Liver (tissue), 3 donors: ENCODE data around the gene CD200R1.

Experiments used
- EGR1 ChIP-seq, 2 donors: IDR thresholded peaks; 2 replicates each; pipeline ENCODE4 v1.6.1; 2016 to 2018; ENCODE audit warnings: antibody characterized with exemption in 2 of 2, low read depth in 2 of 2
- GABPA ChIP-seq, 2 donors: IDR thresholded peaks in 1 of 2; conservative IDR thresholded peaks in 1 of 2; 2 replicates each; pipeline ENCODE4 v1.6.1; 2016; ENCODE audit warnings: antibody characterized with exemption in 2 of 2, mild to moderate bottlenecking in 1 of 2, moderate library complexity in 1 of 2
- HNF4G ChIP-seq: IDR thresholded peaks from 2 replicates; pipeline ENCODE4 v1.6.1; 2016; ENCODE audit warnings: antibody characterized with exemption
- JUND ChIP-seq, 2 donors: IDR thresholded peaks; 2 replicates each; pipeline ENCODE4 v1.6.1; 2016; ENCODE audit warnings: antibody characterized with exemption in 2 of 2
- REST ChIP-seq: IDR thresholded peaks from 2 replicates; pipeline ENCODE4 v1.6.1; 2016; ENCODE audit warnings: antibody characterized with exemption, mild to moderate bottlenecking
- TAF1 ChIP-seq: conservative IDR thresholded peaks from 2 replicates; pipeline ENCODE4 v1.6.1; 2016; ENCODE audit warnings: antibody characterized with exemption, mild to moderate bottlenecking
- YY1 ChIP-seq: IDR thresholded peaks from 2 replicates; pipeline ENCODE4 v1.6.1; 2016; ENCODE audit warnings: antibody characterized with exemption, mild to moderate bottlenecking
- TF ChIP-seq, protein P1 (sequence below): fragments of 150-350 bp; IDR thresholded peaks from 2 replicates; pipeline ENCODE4 v1.5.1; 2017; ENCODE audit warnings: improper control_type of control experiment, low read depth, low read length; ENCODE audit not compliant: missing input control
- TF ChIP-seq, protein P2 (sequence below): IDR thresholded peaks from 2 replicates; pipeline ENCODE4 v1.6.1; 2016; ENCODE audit warnings: antibody characterized with exemption
- donor health status: healthy.
- donor health status: healthy.

GRCh38 chr3:112925560-112925959 lies 49.3 kb downstream of the CD200R1 start:
- TF ChIP-seq TAF1 (no peak), EGR1 (IDR thresholded peaks at IDR 0.05; ENCODE audit: low read depth in 2 of 2) (no peak), GABPA (IDR thresholded peaks at IDR 0.05 in 1 of 2, conservative IDR thresholded peaks at IDR 0.05 in 1 of 2) (no peak), REST (no peak), HNF4G (no peak), JUND (IDR thresholded peaks at IDR 0.05) (no peak), YY1 (no peak)
- TF ChIP-seq, protein P1, sequence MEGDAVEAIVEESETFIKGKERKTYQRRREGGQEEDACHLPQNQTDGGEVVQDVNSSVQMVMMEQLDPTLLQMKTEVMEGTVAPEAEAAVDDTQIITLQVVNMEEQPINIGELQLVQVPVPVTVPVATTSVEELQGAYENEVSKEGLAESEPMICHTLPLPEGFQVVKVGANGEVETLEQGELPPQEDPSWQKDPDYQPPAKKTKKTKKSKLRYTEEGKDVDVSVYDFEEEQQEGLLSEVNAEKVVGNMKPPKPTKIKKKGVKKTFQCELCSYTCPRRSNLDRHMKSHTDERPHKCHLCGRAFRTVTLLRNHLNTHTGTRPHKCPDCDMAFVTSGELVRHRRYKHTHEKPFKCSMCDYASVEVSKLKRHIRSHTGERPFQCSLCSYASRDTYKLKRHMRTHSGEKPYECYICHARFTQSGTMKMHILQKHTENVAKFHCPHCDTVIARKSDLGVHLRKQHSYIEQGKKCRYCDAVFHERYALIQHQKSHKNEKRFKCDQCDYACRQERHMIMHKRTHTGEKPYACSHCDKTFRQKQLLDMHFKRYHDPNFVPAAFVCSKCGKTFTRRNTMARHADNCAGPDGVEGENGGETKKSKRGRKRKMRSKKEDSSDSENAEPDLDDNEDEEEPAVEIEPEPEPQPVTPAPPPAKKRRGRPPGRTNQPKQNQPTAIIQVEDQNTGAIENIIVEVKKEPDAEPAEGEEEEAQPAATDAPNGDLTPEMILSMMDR = no peak
- TF ChIP-seq, protein P2, sequence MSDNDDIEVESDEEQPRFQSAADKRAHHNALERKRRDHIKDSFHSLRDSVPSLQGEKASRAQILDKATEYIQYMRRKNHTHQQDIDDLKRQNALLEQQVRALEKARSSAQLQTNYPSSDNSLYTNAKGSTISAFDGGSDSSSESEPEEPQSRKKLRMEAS = no peak
